H9 (cell line): ENCODE results near the gene APBA2. TPM values are rescaled to one million over a fixed set of nuclear protein-coding genes. Genes with fewer than 3 reads are reported as not detected.

Experiments used
- DNase-seq: peaks from one replicate; pipeline ENCODE4 v3.0.0-alpha.2; 2017
- H2AFZ ChIP-seq: one replicate; pipeline ENCODE4 v1.6.1; 2013; ENCODE audit warnings: mild to moderate bottlenecking, low read length, control low read depth, moderate library complexity
- H2AK5ac ChIP-seq: 2 replicates; pipeline ENCODE4 v1.6.1; 2013; ENCODE audit warnings: low read length, control low read depth, mixed read lengths; ENCODE audit not compliant: insufficient read length
- H2BK120ac ChIP-seq: one replicate; pipeline ENCODE4 v1.6.1; 2013; ENCODE audit warnings: low read depth, mild to moderate bottlenecking, low read length, control low read depth, inconsistent platforms; ENCODE audit not compliant: poor library complexity, severe bottlenecking
- H2BK12ac ChIP-seq: 2 replicates; pipeline ENCODE4 v1.6.1; 2013; ENCODE audit warnings: low read length, control low read depth, mixed read lengths, low read depth; ENCODE audit not compliant: insufficient read length
- H2BK15ac ChIP-seq: 2 replicates; pipeline ENCODE4 v1.6.1; 2013; ENCODE audit warnings: low read depth, low read length, control low read depth
- H2BK20ac ChIP-seq: one replicate; pipeline ENCODE4 v1.6.1; 2013; ENCODE audit warnings: low read depth, mild to moderate bottlenecking, low read length, control low read depth, inconsistent platforms; ENCODE audit not compliant: poor library complexity, severe bottlenecking
- H2BK5ac ChIP-seq: 2 replicates; pipeline ENCODE4 v1.6.1; 2013; ENCODE audit warnings: low read length, control low read depth, mixed read lengths; ENCODE audit not compliant: insufficient read length
- H3K14ac ChIP-seq: 2 replicates; pipeline ENCODE4 v1.6.1; 2013; ENCODE audit warnings: low read length, control low read depth; ENCODE audit not compliant: insufficient read depth
- H3K18ac ChIP-seq: 2 replicates; pipeline ENCODE4 v1.6.1; 2013; ENCODE audit warnings: low read depth, mild to moderate bottlenecking, mixed read lengths, low read length, control low read depth; ENCODE audit not compliant: insufficient read length
- H3K23ac ChIP-seq: 2 replicates; pipeline ENCODE4 v1.6.1; 2013; ENCODE audit warnings: low read length, control low read depth, mixed read lengths, low read depth; ENCODE audit not compliant: insufficient read length
- H3K23me2 ChIP-seq: 2 replicates; pipeline ENCODE4 v1.6.1; 2013; ENCODE audit warnings: low read depth, mild to moderate bottlenecking, mixed read lengths, low read length, control low read depth; ENCODE audit not compliant: insufficient read length, poor library complexity, severe bottlenecking
- H3K27ac ChIP-seq: 2 replicates; pipeline ENCODE4 v1.5.1; 2013; ENCODE audit warnings: low read length, control low read depth, mixed read lengths, low read depth; ENCODE audit not compliant: insufficient read length
- H3K27me3 ChIP-seq: 2 replicates; pipeline ENCODE4 v1.6.1; 2013; ENCODE audit warnings: low read length, control low read depth, inconsistent platforms; ENCODE audit not compliant: insufficient read depth
- H3K4ac ChIP-seq: 2 replicates; pipeline ENCODE4 v1.6.1; 2013; ENCODE audit warnings: low read depth, mild to moderate bottlenecking, control low read depth, inconsistent platforms, low read length, moderate library complexity
- H3K4me1 ChIP-seq: 2 replicates; pipeline ENCODE4 v1.6.1; 2013; ENCODE audit warnings: low read length, control low read depth, inconsistent platforms; ENCODE audit not compliant: insufficient read depth
- H3K4me2 ChIP-seq: 2 replicates; pipeline ENCODE4 v1.6.1; 2013; ENCODE audit warnings: low read length, control low read depth, mixed read lengths; ENCODE audit not compliant: insufficient read length, insufficient read depth
- H3K56ac ChIP-seq: 2 replicates; pipeline ENCODE4 v1.6.1; 2013; ENCODE audit warnings: low read depth, mild to moderate bottlenecking, mixed read lengths, low read length, control low read depth; ENCODE audit not compliant: insufficient read length
- H3K79me1 ChIP-seq: 2 replicates; pipeline ENCODE4 v1.6.1; 2013; ENCODE audit warnings: low read depth, mild to moderate bottlenecking, moderate library complexity, low read length, control low read depth, inconsistent platforms; ENCODE audit not compliant: insufficient read depth, poor library complexity, severe bottlenecking
- H3K79me2 ChIP-seq: 2 replicates; pipeline ENCODE4 v1.6.1; 2013; ENCODE audit warnings: low read length, control low read depth, inconsistent platforms; ENCODE audit not compliant: insufficient read depth
- H3K9ac ChIP-seq: 2 replicates; pipeline ENCODE4 v1.6.1; 2013; ENCODE audit warnings: low read length, control low read depth, mixed read lengths; ENCODE audit not compliant: insufficient read length; ENCODE audit errors: extremely low read depth
- H3K9me3 ChIP-seq: one replicate; pipeline ENCODE4 v1.6.1; 2013; ENCODE audit warnings: low read depth, low read length, inconsistent platforms; ENCODE audit not compliant: control insufficient read depth
- H3T11ph ChIP-seq: one replicate; pipeline ENCODE4 v1.6.1; 2013; ENCODE audit warnings: mild to moderate bottlenecking, low read length, control low read depth, inconsistent platforms
- H4K20me1 ChIP-seq: one replicate; pipeline ENCODE4 v1.6.1; 2013; ENCODE audit not compliant: control insufficient read depth, insufficient read length, insufficient read depth
- H4K5ac ChIP-seq: 2 replicates; pipeline ENCODE4 v1.6.1; 2013; ENCODE audit warnings: low read depth, mild to moderate bottlenecking, mixed read lengths, low read length, control low read depth; ENCODE audit not compliant: insufficient read length
- H4K8ac ChIP-seq: replicated peaks from 2 replicates; pipeline ENCODE4 v1.6.1; 2013; ENCODE audit warnings: low read length, control low read depth, mixed read lengths, low read depth; ENCODE audit not compliant: insufficient read length
- H4K91ac ChIP-seq: 2 replicates; pipeline ENCODE4 v1.6.1; 2013; ENCODE audit warnings: low read depth, mild to moderate bottlenecking, moderate library complexity, mixed read lengths, low read length, control low read depth; ENCODE audit not compliant: insufficient read length
- H3K27ac Mint-ChIP-seq, 3 experiments: 2 replicates in 2 of 3; 3 replicates in 1 of 3; pipeline ENCODE4 v1.8.0; 2020 to 2021; ENCODE audit warnings: mixed read lengths in 3 of 3, mild to moderate bottlenecking in 1 of 3, moderate library complexity in 1 of 3
- H3K27me3 Mint-ChIP-seq: 2 replicates; pipeline ENCODE4 v1.8.0; 2021; ENCODE audit warnings: low read depth, mild to moderate bottlenecking, moderate library complexity, mixed read lengths
- H3K36me3 Mint-ChIP-seq, 3 experiments: 2 replicates in 2 of 3; 3 replicates in 1 of 3; pipeline ENCODE4 v1.8.0; 2020 to 2021; ENCODE audit warnings: low read depth in 3 of 3, mixed read lengths in 3 of 3; ENCODE audit not compliant: insufficient read depth in 1 of 3
- H3K4me1 Mint-ChIP-seq, 2 experiments: 2 replicates each; pipeline ENCODE4 v1.8.0; 2020; ENCODE audit warnings: mixed read lengths in 2 of 2
- H3K4me3 Mint-ChIP-seq, 2 experiments: 2 replicates in 1 of 2; 3 replicates in 1 of 2; pipeline ENCODE4 v1.8.0; 2020 to 2021; ENCODE audit warnings: mild to moderate bottlenecking in 2 of 2, mixed read lengths in 2 of 2, moderate library complexity in 1 of 2
- H3K9me3 Mint-ChIP-seq, 2 experiments: 2 replicates in 1 of 2; 3 replicates in 1 of 2; pipeline ENCODE4 v1.8.0; 2020; ENCODE audit warnings: mild to moderate bottlenecking in 2 of 2, mixed read lengths in 2 of 2, moderate library complexity in 1 of 2
- WGBS: extraction: QIAGEN DNeasy Blood & Tissue Kit; methylation state at CpG from one replicate; pipeline ENCODE4 v1.1.7; 2013; ENCODE audit warnings: missing lambda C conversion rate, low lambda C conversion rate, mixed read lengths; ENCODE audit not compliant: insufficient read length; ENCODE audit errors: extremely low coverage; 5-methylcytosine and 5-hydroxymethylcytosine counted together
- total RNA-seq: library from RNA; stranded (reverse); gene quantifications from 2 replicates; pipeline ENCODE4 v1.2.1, GENCODE V29; 2021
- TF ChIP-seq, protein P1 (sequence below): fragments of 200-600 bp; sonication (generic); conservative IDR thresholded peaks from 3 replicates; pipeline ENCODE4 v1.8.0; 2021; ENCODE audit warnings: antibody characterized with exemption, mild to moderate bottlenecking

The APBA2 gene
- total RNA-seq, 1 experiment from 2014 or later, result 14.3 TPM

- Histone ChIP-seq H3K9ac (no peak overlapping the region), H3K4ac (no peak overlapping the region), H2BK20ac (no peak overlapping the region), H2AK5ac (no peak overlapping the region), H4K8ac (no peak overlapping the region), H3K23ac (no peak overlapping the region), H3K4me2 (no peak overlapping the region), H4K91ac (no peak overlapping the region), H2BK15ac (no peak overlapping the region), H2BK12ac (no peak overlapping the region), H4K20me1 (peaks cover 3% of the 10 kb centered on the region), H2BK120ac (no peak overlapping the region), H3K9me3 (no peaks in the 10 kb centered on the region), H3K4me1 (peaks cover 5% of the 10 kb centered on the region; the same call in 1 of the 2 replicates), H2BK5ac (no peak overlapping the region), H3K79me1 (no peaks in the 10 kb centered on the region), H3K14ac (no peak overlapping the region), H2AFZ (no peak overlapping the region), H3K23me2 (no peaks in the 10 kb centered on the region), H3K27me3 (no peaks in the 10 kb centered on the region), H3K79me2 (no peaks in the 10 kb centered on the region), H3K18ac (no peak overlapping the region), H3K27ac (no peak overlapping the region), H4K5ac (no peak overlapping the region), H3T11ph (no peak overlapping the region), H3K56ac (no peak overlapping the region)
- TF ChIP-seq, protein P1, sequence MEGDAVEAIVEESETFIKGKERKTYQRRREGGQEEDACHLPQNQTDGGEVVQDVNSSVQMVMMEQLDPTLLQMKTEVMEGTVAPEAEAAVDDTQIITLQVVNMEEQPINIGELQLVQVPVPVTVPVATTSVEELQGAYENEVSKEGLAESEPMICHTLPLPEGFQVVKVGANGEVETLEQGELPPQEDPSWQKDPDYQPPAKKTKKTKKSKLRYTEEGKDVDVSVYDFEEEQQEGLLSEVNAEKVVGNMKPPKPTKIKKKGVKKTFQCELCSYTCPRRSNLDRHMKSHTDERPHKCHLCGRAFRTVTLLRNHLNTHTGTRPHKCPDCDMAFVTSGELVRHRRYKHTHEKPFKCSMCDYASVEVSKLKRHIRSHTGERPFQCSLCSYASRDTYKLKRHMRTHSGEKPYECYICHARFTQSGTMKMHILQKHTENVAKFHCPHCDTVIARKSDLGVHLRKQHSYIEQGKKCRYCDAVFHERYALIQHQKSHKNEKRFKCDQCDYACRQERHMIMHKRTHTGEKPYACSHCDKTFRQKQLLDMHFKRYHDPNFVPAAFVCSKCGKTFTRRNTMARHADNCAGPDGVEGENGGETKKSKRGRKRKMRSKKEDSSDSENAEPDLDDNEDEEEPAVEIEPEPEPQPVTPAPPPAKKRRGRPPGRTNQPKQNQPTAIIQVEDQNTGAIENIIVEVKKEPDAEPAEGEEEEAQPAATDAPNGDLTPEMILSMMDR, result no peak
- no peak overlapping the region for H3K27ac Mint-ChIP-seq
- H3K4me1 Mint-ChIP-seq, result peaks cover 13 to 20% of the 10 kb centered on the region in 2 experiments
- H3K9me3 Mint-ChIP-seq, result no peaks in the 10 kb centered on the region
- DNase-seq, result no peak
- H3K27me3 Mint-ChIP-seq, result no peaks in the 10 kb centered on the region
- no peaks in the 10 kb centered on the region for H3K36me3 Mint-ChIP-seq
- no CpG with 5 or more reads among the region's 7 CpGs for WGBS
- no peak overlapping the region for H3K4me3 Mint-ChIP-seq
Measured at GRCh38 chr15:29021857-29022256, 136.1 kb downstream of the APBA2 start.
